ENCODE measurements around the gene IL1RL1.

IL1RL1 gene

GRCh38 chr2:102310964-102311640 is at the start of gene IL1RL1:
Gene IL1RL1 (plus strand): TSS chr2:102311563. CDS start chr2:102338265, 26,702 bp downstream.
- no peak for DNase-seq (ENCODE audit: low read depth)
- no peak within 1 kb of the TSS for H3K4me3 ChIP-seq (ENCODE audit: low read depth, low read length)
- no peak for TF ChIP-seq CTCF (conservative IDR thresholded peaks at IDR 0.05; ENCODE audit: low read depth, low read length)

- no peak overlapping the region for H3K4me3 ChIP-seq (ENCODE audit: low read depth, low read length)
- no peak for TF ChIP-seq CTCF (conservative IDR thresholded peaks at IDR 0.05; ENCODE audit: low read depth, low read length)
- DNase-seq (ENCODE audit: low read depth), result peak; percentile 63
Measured at GRCh38 chr2:102262216-102263129, 48.9 kb upstream of the IL1RL1 start.

GRCh38 chr2:102264952-102265351 is 46.4 kb upstream of the IL1RL1 start:
- no peak overlapping the region for H3K4me3 ChIP-seq (ENCODE audit: low read depth, low read length)
- no peak for TF ChIP-seq CTCF (conservative IDR thresholded peaks at IDR 0.05; ENCODE audit: low read depth, low read length)
- DNase-seq (ENCODE audit: low read depth), result no peak

GRCh38 chr2:102266204-102266603 is 45.2 kb upstream of the IL1RL1 start:
- DNase-seq (ENCODE audit: low read depth), result no peak
- H3K4me3 ChIP-seq (ENCODE audit: low read depth, low read length), result no peak overlapping the region
- TF ChIP-seq CTCF (conservative IDR thresholded peaks at IDR 0.05; ENCODE audit: low read depth, low read length), result no peak

GRCh38 chr2:102267774-102268173 is 43.6 kb upstream of the IL1RL1 start:
- no peak for DNase-seq (ENCODE audit: low read depth)
- TF ChIP-seq CTCF (conservative IDR thresholded peaks at IDR 0.05; ENCODE audit: low read depth, low read length), result no peak
- no peak overlapping the region for H3K4me3 ChIP-seq (ENCODE audit: low read depth, low read length)

GRCh38 chr2:102268510-102269199 is 42.7 kb upstream of the IL1RL1 start:
- DNase-seq (ENCODE audit: low read depth), result peak; percentile 87
- TF ChIP-seq CTCF (conservative IDR thresholded peaks at IDR 0.05; ENCODE audit: low read depth, low read length), result no peak
- H3K4me3 ChIP-seq (ENCODE audit: low read depth, low read length), result no peak overlapping the region

All from choroid plexus epithelial cell (primary cell).